ENCODE measurements around the gene HCN1. TPM values are rescaled to one million over a fixed set of nuclear protein-coding genes. Genes with fewer than 3 reads are reported as not detected.

Gene HCN1
- total RNA-seq, 4 donors from 2014 or later = 0.16 TPM; not detected in 3

- 2 to 6% methylated on average over 1 of the region's 1 CpG for WGBS, 2 donors
- intact Hi-C loops (cut with DNase I; ENCODE audit: low total_unique reads) = no loop called here
- no peak overlapping the region for H3K4me3 ChIP-seq (ENCODE audit: low read depth, poor library complexity, severe bottlenecking)
- TF ChIP-seq POLR2A (IDR thresholded peaks at IDR 0.05) (no peak), CTCF (IDR thresholded peaks at IDR 0.05) (no peak)
- no peak for DNase-seq (ENCODE audit: low spot score in 2 of 2)
These were observed 127.4 kb downstream of the HCN1 start for GRCh38 chr5:45568813-45569212.

- TF ChIP-seq CTCF (IDR thresholded peaks at IDR 0.05) (no peak), POLR2A (IDR thresholded peaks at IDR 0.05) (no peak)
- DNase-seq (ENCODE audit: low spot score in 2 of 2) = no peak
- 43 to 44% methylated on average over 3 of the region's 3 CpGs for WGBS, 2 donors
- H3K4me3 ChIP-seq (ENCODE audit: low read depth, poor library complexity, severe bottlenecking) = no peak overlapping the region
- intact Hi-C loops (cut with DNase I; ENCODE audit: low total_unique reads) = no loop called here
These were observed 153.8 kb downstream of the HCN1 start for GRCh38 chr5:45542421-45542820.

- H3K4me3 ChIP-seq (ENCODE audit: low read depth, poor library complexity, severe bottlenecking) = no peak overlapping the region
- intact Hi-C loops (cut with DNase I; ENCODE audit: low total_unique reads) = no loop called here
- no peak for DNase-seq (ENCODE audit: low spot score in 2 of 2)
- WGBS, 2 donors = 62 to 78% methylated on average over 1 of the region's 1 CpG
- TF ChIP-seq CTCF (IDR thresholded peaks at IDR 0.05) = no peak
- TF ChIP-seq POLR2A (IDR thresholded peaks at IDR 0.05) = no peak
These were observed 162.5 kb downstream of the HCN1 start for GRCh38 chr5:45533663-45534062.

GRCh38 chr5:45532826-45533624, 163.2 kb downstream of the HCN1 start:
- intact Hi-C loops (cut with DNase I; ENCODE audit: low total_unique reads) = no loop called here

GRCh38 chr5:45521067-45521466, 175.1 kb downstream of the HCN1 start:
- H3K4me3 ChIP-seq (ENCODE audit: low read depth, poor library complexity, severe bottlenecking) = no peak overlapping the region
- DNase-seq (ENCODE audit: low spot score in 2 of 2) = no peak
- 17 to 27% methylated on average over 2 of the region's 2 CpGs for WGBS, 2 donors
- TF ChIP-seq CTCF (IDR thresholded peaks at IDR 0.05) = no peak
- TF ChIP-seq POLR2A (IDR thresholded peaks at IDR 0.05) = no peak
- intact Hi-C loops (cut with DNase I; ENCODE audit: low total_unique reads) = no loop called here

More at GRCh38 chr5:45532826-45533624, 163.2 kb downstream of the HCN1 start:
- 55 to 57% methylated on average over 4 of the region's 4 CpGs for WGBS, 2 donors
- DNase-seq (ENCODE audit: low spot score in 2 of 2) = no peak
- TF ChIP-seq POLR2A (IDR thresholded peaks at IDR 0.05) (no peak), CTCF (IDR thresholded peaks at IDR 0.05) (no peak)
- H3K4me3 ChIP-seq (ENCODE audit: low read depth, poor library complexity, severe bottlenecking) = no peak overlapping the region

- WGBS, 2 donors = 67 to 69% methylated on average over 1 of the region's 1 CpG
- TF ChIP-seq POLR2A (IDR thresholded peaks at IDR 0.05) (no peak), CTCF (IDR thresholded peaks at IDR 0.05) (no peak)
- no peak for DNase-seq (ENCODE audit: low spot score in 2 of 2)
- intact Hi-C loops (cut with DNase I; ENCODE audit: low total_unique reads) = no loop called here
- H3K4me3 ChIP-seq (ENCODE audit: low read depth, poor library complexity, severe bottlenecking) = no peak overlapping the region
These were observed 183.7 kb downstream of the HCN1 start for GRCh38 chr5:45512521-45512920.
